HG02938 (cell line): ENCODE measurements around the gene CDC42BPG.
A peak's percentile ranks its signal among the peaks of the same experiment; 100 is the strongest.

Experiments
- ATAC-seq: cut with Tn5 transposase; IDR thresholded peaks from one replicate; pipeline ENCODE4 v1.9.1; 2021; ENCODE audit warnings: mild to moderate bottlenecking, moderate library complexity; ENCODE audit not compliant: unreplicated experiment

The CDC42BPG gene

GRCh38 chr11:64864473-64865285, 20.2 kb upstream of the CDC42BPG start:
- ATAC-seq = no peak

GRCh38 chr11:64864135-64864472, 19.7 kb upstream of the CDC42BPG start:
- ATAC-seq = no peak

GRCh38 chr11:64863391-64864060, 19.1 kb upstream of the CDC42BPG start:
- no peak for ATAC-seq

GRCh38 chr11:64862987-64863390, 18.5 kb upstream of the CDC42BPG start:
- no peak for ATAC-seq

- ATAC-seq = no peak
These were observed 16.9 kb upstream of the CDC42BPG start for GRCh38 chr11:64861227-64861975.

GRCh38 chr11:64859542-64860414, 15.3 kb upstream of the CDC42BPG start:
- peak; percentile 83 for ATAC-seq

- ATAC-seq = no peak
These were observed 14.2 kb upstream of the CDC42BPG start for GRCh38 chr11:64858467-64859263.

GRCh38 chr11:64857485-64857884, 13.0 kb upstream of the CDC42BPG start:
- no peak for ATAC-seq

GRCh38 chr11:64856382-64857227, 12.2 kb upstream of the CDC42BPG start:
- no peak for ATAC-seq

- ATAC-seq = no peak
These were observed 11.3 kb upstream of the CDC42BPG start for GRCh38 chr11:64855596-64856304.

GRCh38 chr11:64854534-64855502, 10.4 kb upstream of the CDC42BPG start:
- ATAC-seq = no peak

GRCh38 chr11:64854157-64854533, 9.7 kb upstream of the CDC42BPG start:
- ATAC-seq = no peak

GRCh38 chr11:64853709-64854108, 9.3 kb upstream of the CDC42BPG start:
- no peak for ATAC-seq

GRCh38 chr11:64852804-64853509, 8.5 kb upstream of the CDC42BPG start:
- ATAC-seq = no peak

GRCh38 chr11:64851831-64852351, 7.4 kb upstream of the CDC42BPG start:
- peak; percentile 3 for ATAC-seq

- ATAC-seq = peak; percentile 56
These were observed 6.6 kb upstream of the CDC42BPG start for GRCh38 chr11:64850979-64851567.
